Measurements from ENCODE around the gene DNAAF1.
"Not testable (repeated sequence)": the region's sequence is repeated elsewhere in the genome, so short reads cannot be mapped to it uniquely, and the experiment has no call there.

Gene DNAAF1

GRCh38 chr16:84186685-84187437, 41.8 kb downstream of the DNAAF1 start, which contains the start of gene TAF1C:
Gene TAF1C (minus strand): TSS chr16:84187057. CDS start chr16:84184988, 2,069 bp downstream.
- DNase-seq = peak; percentile 91

- DNase-seq = no peak
Observed at GRCh38 chr16:84190731-84191388, 45.8 kb downstream of the DNAAF1 start, which contains the start of gene ADAD2. Gene ADAD2 (plus strand): TSS chr16:84191157. CDS start chr16:84191231, 74 bp downstream.

- no peak for DNase-seq
Observed at GRCh38 chr16:84191466-84191865, 46.4 kb downstream of the DNAAF1 start.

- DNase-seq = no peak
Observed at GRCh38 chr16:84193480-84193879, 48.4 kb downstream of the DNAAF1 start.

GRCh38 chr16:84194018-84194417, 48.9 kb downstream of the DNAAF1 start:
- DNase-seq = no peak

- DNase-seq = peak; percentile 23
Observed at GRCh38 chr16:84194470-84195200, 49.5 kb downstream of the DNAAF1 start.

- DNase-seq = no peak
Observed at GRCh38 chr16:84195201-84196093, 50.3 kb downstream of the DNAAF1 start.

GRCh38 chr16:84196101-84196500, 51.0 kb downstream of the DNAAF1 start:
- no peak for DNase-seq

- DNase-seq = no peak
Observed at GRCh38 chr16:84196727-84197394, 51.8 kb downstream of the DNAAF1 start.

- no peak for DNase-seq
Observed at GRCh38 chr16:84197466-84198128, 52.5 kb downstream of the DNAAF1 start.

- no peak for DNase-seq
Observed at GRCh38 chr16:84198401-84198800, 53.3 kb downstream of the DNAAF1 start.

- DNase-seq = no peak
Observed at GRCh38 chr16:84199097-84199496, 54.0 kb downstream of the DNAAF1 start.

GRCh38 chr16:84199861-84200260, 54.8 kb downstream of the DNAAF1 start:
- DNase-seq = no peak

- DNase-seq = not testable (repeated sequence)
Observed at GRCh38 chr16:84204551-84204950, 59.4 kb downstream of the DNAAF1 start.

GRCh38 chr16:84205123-84205522, 60.0 kb downstream of the DNAAF1 start:
- not testable (repeated sequence) for DNase-seq

- no peak for DNase-seq
Observed at GRCh38 chr16:84205976-84206691, 61.0 kb downstream of the DNAAF1 start.

GRCh38 chr16:84207251-84207650, 62.1 kb downstream of the DNAAF1 start:
- no peak for DNase-seq

- DNase-seq = no peak
Observed at GRCh38 chr16:84207879-84208278, 62.8 kb downstream of the DNAAF1 start.

- DNase-seq = no peak
Observed at GRCh38 chr16:84209989-84210388, 64.9 kb downstream of the DNAAF1 start.

GRCh38 chr16:84212154-84212553, 67.0 kb downstream of the DNAAF1 start:
- DNase-seq = no peak

- DNase-seq = no peak
Observed at GRCh38 chr16:84212631-84213030, 67.5 kb downstream of the DNAAF1 start.
